Liver (tissue), 3 donors: Measurements from ENCODE around the gene MAP10.

Source experiments
- CTCF ChIP-seq: fragments of 150-350 bp; IDR thresholded peaks from 2 replicates; pipeline ENCODE4 v1.5.1; 2017; ENCODE audit warnings: improper control_type of control experiment, low read depth, low read length; ENCODE audit not compliant: missing input control
- GABPA ChIP-seq, 2 donors: IDR thresholded peaks in 1 of 2; conservative IDR thresholded peaks in 1 of 2; 2 replicates each; pipeline ENCODE4 v1.6.1; 2016; ENCODE audit warnings: antibody characterized with exemption in 2 of 2, mild to moderate bottlenecking in 1 of 2, moderate library complexity in 1 of 2
- JUND ChIP-seq, 2 donors: IDR thresholded peaks; 2 replicates each; pipeline ENCODE4 v1.6.1; 2016; ENCODE audit warnings: antibody characterized with exemption in 2 of 2
- MAX ChIP-seq: IDR thresholded peaks from 2 replicates; pipeline ENCODE4 v1.6.1; 2016; ENCODE audit warnings: antibody characterized with exemption
- SP1 ChIP-seq: IDR thresholded peaks from 2 replicates; pipeline ENCODE4 v1.6.1; 2018; ENCODE audit warnings: antibody characterized with exemption, mild to moderate bottlenecking
- YY1 ChIP-seq: IDR thresholded peaks from 2 replicates; pipeline ENCODE4 v1.6.1; 2016; ENCODE audit warnings: antibody characterized with exemption, mild to moderate bottlenecking
- TF ChIP-seq, protein P1 (sequence below): IDR thresholded peaks from 2 replicates; pipeline ENCODE4 v1.6.1; 2016; ENCODE audit warnings: antibody characterized with exemption, mild to moderate bottlenecking
- donor health status: healthy.
- donor health status: healthy.

DNA sequence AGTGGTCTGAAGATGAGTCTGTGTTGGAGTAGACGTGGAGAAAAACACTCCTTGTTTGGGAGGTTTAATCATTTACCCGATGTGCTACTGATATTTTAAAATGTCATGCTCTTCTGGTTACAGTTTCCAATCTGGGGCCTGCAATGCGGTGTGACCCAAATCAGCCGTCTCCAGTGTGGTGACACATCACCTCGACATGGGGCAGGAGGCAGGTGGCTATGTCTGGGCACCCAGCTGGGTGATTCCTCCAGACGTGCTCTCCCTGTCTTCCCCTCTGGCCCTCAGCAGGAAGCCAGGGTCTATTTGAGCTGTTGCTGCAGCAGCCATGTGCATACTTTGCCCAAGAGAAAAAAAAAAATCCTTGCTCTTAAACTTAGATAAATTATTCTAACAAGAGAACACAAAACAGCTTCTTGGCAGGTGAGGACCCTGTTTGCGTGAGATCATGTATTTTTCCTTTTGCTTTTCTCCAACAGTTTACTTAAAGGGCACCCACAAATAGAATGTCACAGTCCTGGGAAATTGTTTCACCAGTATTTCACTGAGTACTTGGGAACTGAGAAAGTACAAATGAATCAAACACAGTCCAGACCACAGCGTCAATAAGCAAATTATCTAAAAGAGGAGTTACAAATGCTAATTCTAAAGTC, 38.9 kb upstream of the MAP10 start:
- no peak for TF ChIP-seq CTCF
- peak; percentile 32 for TF ChIP-seq YY1
- TF ChIP-seq, protein P1, sequence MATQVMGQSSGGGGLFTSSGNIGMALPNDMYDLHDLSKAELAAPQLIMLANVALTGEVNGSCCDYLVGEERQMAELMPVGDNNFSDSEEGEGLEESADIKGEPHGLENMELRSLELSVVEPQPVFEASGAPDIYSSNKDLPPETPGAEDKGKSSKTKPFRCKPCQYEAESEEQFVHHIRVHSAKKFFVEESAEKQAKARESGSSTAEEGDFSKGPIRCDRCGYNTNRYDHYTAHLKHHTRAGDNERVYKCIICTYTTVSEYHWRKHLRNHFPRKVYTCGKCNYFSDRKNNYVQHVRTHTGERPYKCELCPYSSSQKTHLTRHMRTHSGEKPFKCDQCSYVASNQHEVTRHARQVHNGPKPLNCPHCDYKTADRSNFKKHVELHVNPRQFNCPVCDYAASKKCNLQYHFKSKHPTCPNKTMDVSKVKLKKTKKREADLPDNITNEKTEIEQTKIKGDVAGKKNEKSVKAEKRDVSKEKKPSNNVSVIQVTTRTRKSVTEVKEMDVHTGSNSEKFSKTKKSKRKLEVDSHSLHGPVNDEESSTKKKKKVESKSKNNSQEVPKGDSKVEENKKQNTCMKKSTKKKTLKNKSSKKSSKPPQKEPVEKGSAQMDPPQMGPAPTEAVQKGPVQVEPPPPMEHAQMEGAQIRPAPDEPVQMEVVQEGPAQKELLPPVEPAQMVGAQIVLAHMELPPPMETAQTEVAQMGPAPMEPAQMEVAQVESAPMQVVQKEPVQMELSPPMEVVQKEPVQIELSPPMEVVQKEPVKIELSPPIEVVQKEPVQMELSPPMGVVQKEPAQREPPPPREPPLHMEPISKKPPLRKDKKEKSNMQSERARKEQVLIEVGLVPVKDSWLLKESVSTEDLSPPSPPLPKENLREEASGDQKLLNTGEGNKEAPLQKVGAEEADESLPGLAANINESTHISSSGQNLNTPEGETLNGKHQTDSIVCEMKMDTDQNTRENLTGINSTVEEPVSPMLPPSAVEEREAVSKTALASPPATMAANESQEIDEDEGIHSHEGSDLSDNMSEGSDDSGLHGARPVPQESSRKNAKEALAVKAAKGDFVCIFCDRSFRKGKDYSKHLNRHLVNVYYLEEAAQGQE, result no peak
- TF ChIP-seq JUND (IDR thresholded peaks at IDR 0.05), result peak in 1 of 2 donors; percentile 38
- TF ChIP-seq SP1, result no peak
- TF ChIP-seq GABPA (IDR thresholded peaks at IDR 0.05 in 1 of 2, conservative IDR thresholded peaks at IDR 0.05 in 1 of 2), result no peak
- peak; percentile 54 for TF ChIP-seq MAX
